Measurements from ENCODE around the gene VASH2. TPM values are rescaled to one million over a fixed set of nuclear protein-coding genes. Genes with fewer than 3 reads are reported as not detected.

Gene VASH2
- total RNA-seq, 4 donors from 2014 or later: 0.67 to 9.0 (median 1.5) TPM

DNA sequence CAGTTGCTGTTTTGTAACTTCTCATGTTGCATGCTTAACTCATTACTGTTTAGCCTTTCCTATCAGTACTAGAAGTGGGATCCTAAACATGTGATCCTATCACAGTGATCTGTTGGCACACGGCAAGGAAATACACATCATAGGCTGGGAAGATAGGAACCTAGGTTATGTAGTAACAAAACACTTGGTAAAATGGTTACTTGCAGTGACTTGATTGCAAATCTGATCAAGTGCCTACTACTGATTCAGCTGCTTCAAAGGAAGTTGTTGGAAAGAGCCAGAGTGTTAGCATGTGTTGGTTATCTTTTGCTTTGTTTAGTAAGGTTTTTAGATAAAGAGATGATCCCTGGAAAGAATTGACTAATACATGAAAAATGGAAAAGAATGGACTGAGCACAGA, 8.9 kb upstream of the VASH2 start:
- TF ChIP-seq EP300 (IDR thresholded peaks at IDR 0.05) (no peak), POLR2A (IDR thresholded peaks at IDR 0.05) (no peak)
- TF ChIP-seq, protein P1, sequence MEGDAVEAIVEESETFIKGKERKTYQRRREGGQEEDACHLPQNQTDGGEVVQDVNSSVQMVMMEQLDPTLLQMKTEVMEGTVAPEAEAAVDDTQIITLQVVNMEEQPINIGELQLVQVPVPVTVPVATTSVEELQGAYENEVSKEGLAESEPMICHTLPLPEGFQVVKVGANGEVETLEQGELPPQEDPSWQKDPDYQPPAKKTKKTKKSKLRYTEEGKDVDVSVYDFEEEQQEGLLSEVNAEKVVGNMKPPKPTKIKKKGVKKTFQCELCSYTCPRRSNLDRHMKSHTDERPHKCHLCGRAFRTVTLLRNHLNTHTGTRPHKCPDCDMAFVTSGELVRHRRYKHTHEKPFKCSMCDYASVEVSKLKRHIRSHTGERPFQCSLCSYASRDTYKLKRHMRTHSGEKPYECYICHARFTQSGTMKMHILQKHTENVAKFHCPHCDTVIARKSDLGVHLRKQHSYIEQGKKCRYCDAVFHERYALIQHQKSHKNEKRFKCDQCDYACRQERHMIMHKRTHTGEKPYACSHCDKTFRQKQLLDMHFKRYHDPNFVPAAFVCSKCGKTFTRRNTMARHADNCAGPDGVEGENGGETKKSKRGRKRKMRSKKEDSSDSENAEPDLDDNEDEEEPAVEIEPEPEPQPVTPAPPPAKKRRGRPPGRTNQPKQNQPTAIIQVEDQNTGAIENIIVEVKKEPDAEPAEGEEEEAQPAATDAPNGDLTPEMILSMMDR (IDR thresholded peaks at IDR 0.05): no peak
- WGBS, 2 donors (ENCODE audit: low coverage in 1 of 2): 78 to 100% methylated on average over 1 of the region's 1 CpG

GRCh38 chr1:212942679-212943392, 7.5 kb upstream of the VASH2 start:
- Histone ChIP-seq H3K27ac (no peak overlapping the region), H3K36me3 (no peaks in the 10 kb centered on the region), H3K4me3 (no peak overlapping the region), H3K27me3 (no peaks in the 10 kb centered on the region), H3K9me3 (peaks cover 0 to 15% (median 0%) of the 10 kb centered on the region in 3 donors), H3K4me1 (peaks cover 0 to 11% (median 0%) of the 10 kb centered on the region in 3 donors)
- TF ChIP-seq EP300 (IDR thresholded peaks at IDR 0.05) (no peak), POLR2AphosphoS5 (IDR thresholded peaks at IDR 0.05) (no peak), POLR2A (IDR thresholded peaks at IDR 0.05) (no peak)
- TF ChIP-seq, protein P1 (IDR thresholded peaks at IDR 0.05): no peak
- no peak for ATAC-seq
- 68 to 73% methylated on average over 6 of the region's 6 CpGs for WGBS, 2 donors (ENCODE audit: low coverage in 1 of 2)

More for the DNA sequence above, 8.9 kb upstream of the VASH2 start:
- H3K4me3 ChIP-seq: no peak overlapping the region
- H3K27me3 ChIP-seq: no peaks in the 10 kb centered on the region
- H3K36me3 ChIP-seq: no peaks in the 10 kb centered on the region
- H3K27ac ChIP-seq: no peak overlapping the region
- H3K4me1 ChIP-seq: peaks cover 0 to 11% (median 0%) of the 10 kb centered on the region in 3 donors
- no peak for ATAC-seq
- peaks cover 0 to 15% (median 0%) of the 10 kb centered on the region in 3 donors for H3K9me3 ChIP-seq

DNA sequence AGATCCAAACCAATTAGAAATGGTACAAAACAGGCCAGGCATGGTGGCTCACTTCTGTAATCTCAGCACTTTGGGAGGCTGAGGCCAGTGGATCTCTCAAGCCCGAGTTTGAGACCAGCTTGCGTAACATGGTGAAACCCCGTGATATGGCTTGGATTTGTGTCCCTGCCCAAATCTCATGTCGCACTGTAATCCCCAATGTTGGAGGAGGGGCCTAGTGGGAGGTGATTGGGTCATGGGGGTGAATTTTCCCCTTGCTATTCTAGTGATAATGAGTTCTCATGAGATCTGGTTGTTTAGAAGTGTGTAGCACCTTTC, 7.0 kb upstream of the VASH2 start:
- no peak overlapping the region for H3K27ac ChIP-seq
- TF ChIP-seq POLR2AphosphoS5 (IDR thresholded peaks at IDR 0.05): no peak
- TF ChIP-seq, protein P1 (IDR thresholded peaks at IDR 0.05): no peak
- no peak for TF ChIP-seq EP300 (IDR thresholded peaks at IDR 0.05)
- TF ChIP-seq POLR2A (IDR thresholded peaks at IDR 0.05): no peak
- H3K27me3 ChIP-seq: no peaks in the 10 kb centered on the region
- no peak overlapping the region for H3K4me3 ChIP-seq
- ATAC-seq: no peak
- 69% methylated on average over 4 of the region's 4 CpGs; no CpG with 5 or more reads in 1 of the 2 donors for WGBS, 2 donors (ENCODE audit: low coverage in 1 of 2)
- H3K4me1 ChIP-seq: peaks cover 0 to 11% (median 0%) of the 10 kb centered on the region in 3 donors
- no peaks in the 10 kb centered on the region for H3K36me3 ChIP-seq
- H3K9me3 ChIP-seq: peaks cover 0 to 15% (median 0%) of the 10 kb centered on the region in 3 donors

GRCh38 chr1:212944229-212944901, 6.0 kb upstream of the VASH2 start:
- H3K27ac ChIP-seq: peak overlapping the region in 1 of 4 donors; percentile 62
- 88 to 100% methylated on average over 2 to 5 of the region's 6 CpGs for WGBS, 2 donors (ENCODE audit: low coverage in 1 of 2)

More at GRCh38 chr1:212944229-212944901, 6.0 kb upstream of the VASH2 start:
- Histone ChIP-seq H3K9me3 (peaks cover 0 to 15% (median 0%) of the 10 kb centered on the region in 3 donors), H3K4me3 (no peak overlapping the region), H3K27me3 (peaks cover 3% of the 10 kb centered on the region), H3K4me1 (peaks cover 0 to 11% (median 0%) of the 10 kb centered on the region in 3 donors), H3K36me3 (no peaks in the 10 kb centered on the region)
- ATAC-seq: no peak
- TF ChIP-seq EP300 (IDR thresholded peaks at IDR 0.05) (no peak), POLR2A (IDR thresholded peaks at IDR 0.05) (no peak), POLR2AphosphoS5 (IDR thresholded peaks at IDR 0.05) (no peak)
- TF ChIP-seq, protein P1 (IDR thresholded peaks at IDR 0.05): no peak
